Smooth muscle cell (in vitro differentiated cells): ENCODE measurements around the gene PI16. TPM values are rescaled to one million over a fixed set of nuclear protein-coding genes. Genes with fewer than 3 reads are reported as not detected.

ENCODE experiments used
- DNase-seq: peaks from one replicate; lab custom pipeline; 2025; ENCODE audit not compliant: unreplicated experiment; lab: John Stamatoyannopoulos, UW
- H2AFZ ChIP-seq: fragments of 200-600 bp; sonication (generic); 2 replicates; pipeline ENCODE4 v1.6.0; 2016; ENCODE audit warnings: antibody characterized with exemption, low read depth, mild to moderate bottlenecking
- H3F3A ChIP-seq: fragments of 200-600 bp; sonication (generic); 2 replicates; pipeline ENCODE4 v1.6.0; 2017; ENCODE audit warnings: antibody characterized with exemption, low read depth
- H3K27ac ChIP-seq: fragments of 200-600 bp; sonication (generic); 2 replicates; pipeline ENCODE4 v1.5.1; 2016; ENCODE audit warnings: low read depth, mild to moderate bottlenecking
- H3K27me3 ChIP-seq: fragments of 200-600 bp; sonication (generic); 2 replicates; pipeline ENCODE4 v1.6.1; 2016; ENCODE audit warnings: low read depth, mild to moderate bottlenecking
- H3K36me3 ChIP-seq: fragments of 200-600 bp; sonication (generic); 2 replicates; pipeline ENCODE4 v1.5.1; 2016; ENCODE audit warnings: low read depth
- H3K4me1 ChIP-seq: fragments of 200-600 bp; sonication (generic); 2 replicates; pipeline ENCODE4 v1.5.1; 2016; ENCODE audit warnings: low read depth
- H3K4me2 ChIP-seq: fragments of 200-600 bp; sonication (generic); 2 replicates; pipeline ENCODE4 v1.6.0; 2016; ENCODE audit warnings: mild to moderate bottlenecking
- H3K4me3 ChIP-seq: fragments of 200-600 bp; sonication (generic); 2 replicates; pipeline ENCODE4 v1.5.1; 2016; ENCODE audit warnings: mild to moderate bottlenecking
- H3K79me2 ChIP-seq: fragments of 200-600 bp; sonication (generic); 2 replicates; pipeline ENCODE4 v1.6.0; 2016; ENCODE audit warnings: low read depth, mild to moderate bottlenecking
- H3K9ac ChIP-seq: fragments of 200-600 bp; sonication (generic); 2 replicates; pipeline ENCODE4 v1.6.0; 2016; ENCODE audit warnings: low read depth
- H3K9me3 ChIP-seq: fragments of 200-600 bp; sonication (generic); replicated peaks from 2 replicates; pipeline ENCODE4 v1.5.1; 2016; ENCODE audit warnings: low read depth
- H4K20me1 ChIP-seq: fragments of 200-600 bp; sonication (generic); 2 replicates; pipeline ENCODE4 v1.6.0; 2016; ENCODE audit warnings: low read depth
- WGBS: methylation state at CpG from one replicate; pipeline ENCODE4 v1.1.7; 2016; ENCODE audit warnings: low lambda C conversion rate; 5-methylcytosine and 5-hydroxymethylcytosine counted together
- polyA plus RNA-seq: library from polyadenylated mRNA; unstranded; fragments of >200 nt; fragmentation: Nextera tagmentation; extraction: Ambion mirVana; gene quantifications from 2 replicates; pipeline ENCODE4 v1.2.1, GENCODE V29; 2016
- total RNA-seq: library from RNA; depleted of rRNA; stranded (reverse); fragments of >200 nt; gene quantifications from 2 replicates; pipeline ENCODE4 v1.2.3, GENCODE V29; 2014
- TF ChIP-seq, protein P1 (sequence below): fragments of 200-600 bp; sonication (generic); IDR thresholded peaks from 2 replicates; pipeline ENCODE4 v1.5.1; 2017; ENCODE audit warnings: borderline replicate concordance, mild to moderate bottlenecking, antibody characterized with exemption; ENCODE audit not compliant: insufficient read depth, poor library complexity, severe bottlenecking

The PI16 gene
- total and polyA plus RNA-seq, 2 experiments from 2014 or later = 1.2 to 9.6 TPM

DNA sequence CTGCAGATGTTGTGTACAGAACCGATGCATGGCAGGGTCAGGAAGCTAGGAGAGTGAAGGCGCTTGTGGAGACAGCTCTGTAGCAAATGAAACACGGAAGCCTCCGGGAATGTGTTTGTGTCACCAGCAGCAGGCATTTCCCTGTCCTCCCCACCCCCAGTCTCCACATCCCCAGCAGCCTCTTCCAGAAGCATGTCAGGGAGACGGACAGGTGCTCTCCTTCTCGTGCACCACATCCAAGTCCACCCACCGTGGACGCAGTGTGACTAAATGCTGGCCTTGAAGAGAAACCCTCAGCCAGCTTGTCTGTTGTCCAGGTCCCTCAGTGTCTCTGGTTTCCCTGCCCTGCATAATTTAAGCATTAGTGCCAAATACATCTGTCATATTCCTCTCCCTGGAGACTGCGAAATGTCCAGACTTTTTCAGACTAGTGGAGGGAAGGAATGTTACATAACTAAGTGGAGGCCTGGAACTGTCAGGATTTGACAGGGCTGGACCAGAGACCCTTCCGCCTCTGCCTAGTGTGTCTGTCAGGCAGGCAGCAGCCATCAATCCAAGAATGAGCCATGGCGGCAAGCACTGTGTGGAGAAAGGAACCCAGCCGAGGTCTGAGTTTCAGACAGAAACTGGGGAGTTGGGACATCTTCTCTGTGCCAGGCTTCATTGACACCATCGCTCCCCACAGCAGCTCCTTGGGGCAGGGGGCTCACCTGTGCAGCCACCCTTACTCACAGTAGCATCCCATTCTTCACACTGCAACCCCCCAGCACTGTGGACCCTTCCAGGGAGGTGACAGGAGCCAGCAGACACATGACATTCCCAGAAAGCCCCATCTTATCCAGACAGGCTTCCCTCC lies 26.6 kb upstream of the PI16 start:
- peaks cover 5% of the 10 kb centered on the region for H3F3A ChIP-seq
- DNase-seq = no peak
- H4K20me1 ChIP-seq = no peaks in the 10 kb centered on the region
- TF ChIP-seq, protein P1, sequence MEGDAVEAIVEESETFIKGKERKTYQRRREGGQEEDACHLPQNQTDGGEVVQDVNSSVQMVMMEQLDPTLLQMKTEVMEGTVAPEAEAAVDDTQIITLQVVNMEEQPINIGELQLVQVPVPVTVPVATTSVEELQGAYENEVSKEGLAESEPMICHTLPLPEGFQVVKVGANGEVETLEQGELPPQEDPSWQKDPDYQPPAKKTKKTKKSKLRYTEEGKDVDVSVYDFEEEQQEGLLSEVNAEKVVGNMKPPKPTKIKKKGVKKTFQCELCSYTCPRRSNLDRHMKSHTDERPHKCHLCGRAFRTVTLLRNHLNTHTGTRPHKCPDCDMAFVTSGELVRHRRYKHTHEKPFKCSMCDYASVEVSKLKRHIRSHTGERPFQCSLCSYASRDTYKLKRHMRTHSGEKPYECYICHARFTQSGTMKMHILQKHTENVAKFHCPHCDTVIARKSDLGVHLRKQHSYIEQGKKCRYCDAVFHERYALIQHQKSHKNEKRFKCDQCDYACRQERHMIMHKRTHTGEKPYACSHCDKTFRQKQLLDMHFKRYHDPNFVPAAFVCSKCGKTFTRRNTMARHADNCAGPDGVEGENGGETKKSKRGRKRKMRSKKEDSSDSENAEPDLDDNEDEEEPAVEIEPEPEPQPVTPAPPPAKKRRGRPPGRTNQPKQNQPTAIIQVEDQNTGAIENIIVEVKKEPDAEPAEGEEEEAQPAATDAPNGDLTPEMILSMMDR = no peak
- H3K36me3 ChIP-seq = no peaks in the 10 kb centered on the region
- H3K4me3 ChIP-seq = no peak overlapping the region
- peak overlapping the region; percentile 58 for H3K4me2 ChIP-seq
- WGBS = 65% methylated on average over 13 of the region's 13 CpGs
- H3K9ac ChIP-seq = no peak overlapping the region
- no peaks in the 10 kb centered on the region for H3K79me2 ChIP-seq
- H3K27ac ChIP-seq = peak overlapping the region; percentile 22
- H2AFZ ChIP-seq = no peak overlapping the region
- H3K27me3 ChIP-seq = no peaks in the 10 kb centered on the region
- no peaks in the 10 kb centered on the region for H3K9me3 ChIP-seq
- H3K4me1 ChIP-seq = peaks cover 7% of the 10 kb centered on the region

DNA sequence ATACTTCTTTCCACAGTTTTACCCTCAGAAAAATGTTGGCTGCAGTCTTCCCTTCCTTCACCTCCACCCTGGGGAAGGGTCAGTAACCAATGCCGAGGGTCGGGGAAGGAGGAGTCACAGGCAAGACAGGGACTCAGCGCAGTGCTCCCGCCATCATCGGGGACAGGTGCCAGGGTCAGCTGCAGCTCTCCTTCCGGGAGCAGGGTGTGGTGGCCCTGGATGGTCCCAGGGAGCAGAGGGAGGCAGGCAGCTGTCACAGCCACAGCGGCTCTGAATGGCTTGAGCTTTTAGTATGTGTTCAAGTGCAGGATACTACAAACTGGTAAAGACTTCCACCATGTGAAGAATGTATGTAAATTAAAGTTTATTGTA lies 26.0 kb upstream of the PI16 start:
- WGBS = 89% methylated on average over 7 of the region's 7 CpGs

DNA sequence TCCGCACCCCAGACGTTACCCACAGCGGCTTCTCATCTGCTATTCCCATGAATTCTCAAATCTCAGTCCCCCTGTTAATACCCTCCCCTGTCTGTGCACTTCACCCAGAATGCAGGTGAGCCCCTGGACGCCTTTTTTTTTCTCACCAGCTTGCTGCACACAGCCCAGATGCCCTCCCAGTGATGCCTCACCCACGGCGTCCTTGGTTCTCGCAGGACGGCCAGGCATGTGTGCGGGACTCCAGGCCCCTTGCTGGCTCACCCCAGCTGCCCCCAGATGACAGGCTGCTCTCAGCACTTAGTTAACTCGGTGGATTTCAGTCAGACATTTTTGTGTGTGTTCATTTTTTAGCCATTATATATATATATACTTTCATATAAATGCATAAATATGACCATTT lies 25.4 kb upstream of the PI16 start:
- Histone ChIP-seq H4K20me1 (no peaks in the 10 kb centered on the region), H3K9ac (no peak overlapping the region), H3K27ac (no peak overlapping the region), H3K4me3 (no peak overlapping the region), H3K27me3 (no peaks in the 10 kb centered on the region), H3K9me3 (no peaks in the 10 kb centered on the region), H3K4me2 (no peak overlapping the region), H2AFZ (no peak overlapping the region), H3F3A (no peaks in the 10 kb centered on the region), H3K4me1 (peaks cover 3% of the 10 kb centered on the region), H3K79me2 (no peaks in the 10 kb centered on the region), H3K36me3 (no peaks in the 10 kb centered on the region)
- DNase-seq = no peak
- TF ChIP-seq, protein P1 = no peak
- WGBS = 82% methylated on average over 10 of the region's 10 CpGs

More for the DNA sequence above, 26.0 kb upstream of the PI16 start:
- H3K4me1 ChIP-seq = peaks cover 7% of the 10 kb centered on the region
- H3K9me3 ChIP-seq = no peaks in the 10 kb centered on the region
- no peak overlapping the region for H3K4me3 ChIP-seq
- H3F3A ChIP-seq = peaks cover 4% of the 10 kb centered on the region
- TF ChIP-seq, protein P1 = no peak
- no peaks in the 10 kb centered on the region for H3K36me3 ChIP-seq
- no peak for DNase-seq
- H3K27ac ChIP-seq = no peak overlapping the region
- H3K79me2 ChIP-seq = no peaks in the 10 kb centered on the region
- H3K4me2 ChIP-seq = no peak overlapping the region
- no peaks in the 10 kb centered on the region for H4K20me1 ChIP-seq
- no peak overlapping the region for H2AFZ ChIP-seq
- H3K9ac ChIP-seq = no peak overlapping the region
- no peaks in the 10 kb centered on the region for H3K27me3 ChIP-seq

DNA sequence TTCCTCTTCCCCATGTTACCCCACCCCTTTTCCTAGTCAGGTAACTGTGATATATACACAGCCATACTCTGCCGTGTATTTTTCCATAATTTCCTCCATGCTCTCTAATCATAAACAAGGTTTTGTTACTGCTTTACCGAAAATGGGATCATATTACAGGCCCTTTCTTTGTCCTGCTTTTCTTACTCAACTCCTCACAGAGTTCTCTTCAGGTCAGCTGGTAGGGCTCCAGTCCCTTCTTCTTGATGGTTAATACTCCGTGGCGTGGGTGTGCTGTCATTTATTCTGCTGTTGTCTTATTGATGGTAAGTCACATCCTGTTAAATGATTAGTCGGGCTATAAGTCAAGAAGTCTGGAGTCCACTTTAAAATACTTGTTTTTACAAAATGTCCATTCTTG lies 24.9 kb upstream of the PI16 start:
- TF ChIP-seq, protein P1 = no peak
- Histone ChIP-seq H3K36me3 (no peaks in the 10 kb centered on the region), H3K79me2 (no peaks in the 10 kb centered on the region), H3K27me3 (no peaks in the 10 kb centered on the region), H2AFZ (no peak overlapping the region), H3K4me3 (no peak overlapping the region), H3F3A (no peaks in the 10 kb centered on the region), H4K20me1 (no peaks in the 10 kb centered on the region), H3K4me1 (no peaks in the 10 kb centered on the region), H3K4me2 (no peak overlapping the region), H3K27ac (no peak overlapping the region), H3K9me3 (no peaks in the 10 kb centered on the region), H3K9ac (no peak overlapping the region)
- no peak for DNase-seq
- WGBS = 76% methylated on average over 5 of the region's 5 CpGs
